SK-N-SH (cell line): ENCODE measurements around the gene PSMB1.

Experiments
- CTCF ChIP-seq: fragments of 200-600 bp; sonication (generic); IDR thresholded peaks from 2 replicates; pipeline ENCODE4 v1.6.1; 2017; ENCODE audit warnings: antibody characterized with exemption, mild to moderate bottlenecking, moderate library complexity
- FOXM1 ChIP-seq: IDR thresholded peaks from 2 replicates; pipeline ENCODE4 v1.4.0; 2012; ENCODE audit warnings: low read depth, mild to moderate bottlenecking
- MAX ChIP-seq: IDR thresholded peaks from 2 replicates; pipeline ENCODE4 v1.4.0; 2012; ENCODE audit warnings: low read depth
- YY1 ChIP-seq: IDR thresholded peaks from 2 replicates; pipeline ENCODE4 v1.4.0; 2012; ENCODE audit warnings: low read depth, mild to moderate bottlenecking
- ZBTB33 ChIP-seq: IDR thresholded peaks from 2 replicates; pipeline ENCODE4 v1.4.0; 2012; ENCODE audit warnings: low read depth, borderline replicate concordance

GRCh38 chr6:170516783-170517616 lies 36.1 kb downstream of the PSMB1 start:
- TF ChIP-seq FOXM1 = no peak
- no peak for TF ChIP-seq YY1
- TF ChIP-seq MAX = peak; percentile 40; the same call in 1 of the 2 replicates
- peak; percentile 81 for TF ChIP-seq CTCF
- no peak for TF ChIP-seq ZBTB33
